WTC11 (cell line): ENCODE data around the gene RMC1. TPM values are rescaled to one million over a fixed set of nuclear protein-coding genes. Genes with fewer than 3 reads are reported as not detected.

Source experiments
- ATAC-seq: fragments of 200-7000 bp; cut with Tn5 transposase; 2 replicates; pipeline ENCODE4 v1.10.0; 2021; ENCODE audit warnings: mild to moderate bottlenecking, moderate library complexity
- CTCF ChIA-PET: fragments of 300-600 bp; sonication (Branson Sonifier 250); formaldehyde crosslinking; loops from one replicate; lab custom pipeline; 2021; ENCODE audit warnings: antibody characterized with exemption; lab: Charles Lee
- POLR2A ChIA-PET: fragments of 350-600 bp; sonication (Branson Sonifier 250); formaldehyde crosslinking; loops from one replicate; lab custom pipeline; 2021; ENCODE audit warnings: antibody characterized with exemption; lab: Charles Lee
- DNase-seq: peaks from one replicate; pipeline ENCODE4 v3.0.0; 2021; ENCODE audit warnings: low spot score
- H3K27ac Mint-ChIP-seq: 2 replicates; pipeline ENCODE4 v1.8.0; 2021; ENCODE audit warnings: mixed read lengths
- H3K27me3 Mint-ChIP-seq: 2 replicates; pipeline ENCODE4 v1.8.0; 2021; ENCODE audit warnings: low read depth, mild to moderate bottlenecking, moderate library complexity, mixed read lengths
- H3K36me3 Mint-ChIP-seq: 2 replicates; pipeline ENCODE4 v1.8.0; 2021; ENCODE audit warnings: mixed read lengths
- H3K4me1 Mint-ChIP-seq: 2 replicates; pipeline ENCODE4 v1.8.0; 2022; ENCODE audit warnings: mixed read lengths
- H3K4me3 Mint-ChIP-seq: 2 replicates; pipeline ENCODE4 v1.8.0; 2021; ENCODE audit warnings: mild to moderate bottlenecking, moderate library complexity, mixed read lengths
- H3K9me3 Mint-ChIP-seq: 2 replicates; pipeline ENCODE4 v1.8.0; 2021; ENCODE audit warnings: mixed read lengths
- ATF1 ChIP-seq: sonication (generic); formaldehyde crosslinking; IDR thresholded peaks from 2 replicates; pipeline ENCODE4 v1.8.1; 2023; ENCODE audit warnings: mild to moderate bottlenecking, moderate library complexity, missing genetic modification reagents
- ELF4 ChIP-seq: sonication (generic); formaldehyde crosslinking; IDR thresholded peaks from 2 replicates; pipeline ENCODE4 v1.8.1; 2022; ENCODE audit warnings: low read depth, mild to moderate bottlenecking, moderate library complexity, missing genetic modification reagents
- ESRRA ChIP-seq: sonication (generic); formaldehyde crosslinking; IDR thresholded peaks from 2 replicates; pipeline ENCODE4 v1.8.1; 2022; ENCODE audit warnings: mild to moderate bottlenecking, missing genetic modification reagents, borderline replicate concordance
- HMGA2 ChIP-seq: fragments of 250-450 bp; sonication (Bioruptor Pico); IDR thresholded peaks from 2 replicates; pipeline ENCODE4 v1.4.0; 2021; ENCODE audit warnings: mild to moderate bottlenecking, moderate library complexity
- NFATC4 ChIP-seq: fragments of 250-450 bp; sonication (Bioruptor Pico); IDR thresholded peaks from 2 replicates; pipeline ENCODE4 v1.9.0; 2021; ENCODE audit warnings: mild to moderate bottlenecking
- NFYB ChIP-seq: sonication (generic); formaldehyde crosslinking; conservative IDR thresholded peaks from 2 replicates; pipeline ENCODE4 v1.8.0; 2022; ENCODE audit warnings: low read depth, missing genetic modification reagents
- NR1H2 ChIP-seq: sonication (generic); formaldehyde crosslinking; IDR thresholded peaks from 2 replicates; pipeline ENCODE4 v1.9.0; 2021; ENCODE audit warnings: mild to moderate bottlenecking, moderate library complexity, missing genetic modification reagents
- NR3C1 ChIP-seq: sonication (generic); formaldehyde crosslinking; conservative IDR thresholded peaks from 2 replicates; pipeline ENCODE4 v1.8.1; 2023; ENCODE audit warnings: low read depth, mild to moderate bottlenecking, missing genetic modification reagents
- OVOL2 ChIP-seq: fragments of 250-450 bp; sonication (Bioruptor Pico); IDR thresholded peaks from 2 replicates; pipeline ENCODE4 v1.9.0; 2021; ENCODE audit warnings: mild to moderate bottlenecking, borderline replicate concordance
- PRRX2 ChIP-seq: fragments of 250-450 bp; sonication (Bioruptor Pico); IDR thresholded peaks from 2 replicates; pipeline ENCODE4 v1.8.0; 2021; ENCODE audit warnings: mild to moderate bottlenecking
- RELA ChIP-seq: sonication (generic); formaldehyde crosslinking; IDR thresholded peaks from 2 replicates; pipeline ENCODE4 v1.8.1; 2022; ENCODE audit warnings: missing genetic modification reagents, mild to moderate bottlenecking, borderline replicate concordance
- SOX15 ChIP-seq: fragments of 250-450 bp; sonication (Bioruptor Pico); IDR thresholded peaks from 2 replicates; pipeline ENCODE4 v1.9.0; 2021; ENCODE audit warnings: mild to moderate bottlenecking
- TCF7 ChIP-seq: sonication (generic); formaldehyde crosslinking; IDR thresholded peaks from 2 replicates; pipeline ENCODE4 v1.8.0; 2022; ENCODE audit warnings: mild to moderate bottlenecking, low read depth, missing genetic modification reagents, moderate library complexity
- TEAD1 ChIP-seq: sonication (generic); formaldehyde crosslinking; IDR thresholded peaks from 2 replicates; pipeline ENCODE4 v1.8.0; 2022; ENCODE audit warnings: mild to moderate bottlenecking, missing genetic modification reagents
- ZBTB21 ChIP-seq: sonication (generic); formaldehyde crosslinking; IDR thresholded peaks from 2 replicates; pipeline ENCODE4 v1.8.1; 2023; ENCODE audit warnings: mild to moderate bottlenecking, missing genetic modification reagents, borderline replicate concordance
- ZNF121 ChIP-seq: sonication (generic); formaldehyde crosslinking; IDR thresholded peaks from 2 replicates; pipeline ENCODE4 v1.8.0; 2023; ENCODE audit warnings: missing genetic modification reagents
- ZNF232 ChIP-seq: sonication (generic); formaldehyde crosslinking; IDR thresholded peaks from 2 replicates; pipeline ENCODE4 v1.8.0; 2022; ENCODE audit warnings: mild to moderate bottlenecking, missing genetic modification reagents
- ZNF263 ChIP-seq: sonication (generic); formaldehyde crosslinking; IDR thresholded peaks from 2 replicates; pipeline ENCODE4 v1.8.1; 2022; ENCODE audit warnings: low read depth, mild to moderate bottlenecking, moderate library complexity, missing genetic modification reagents
- ZNF317 ChIP-seq: sonication (generic); formaldehyde crosslinking; IDR thresholded peaks from 2 replicates; pipeline ENCODE4 v1.8.1; 2023; ENCODE audit warnings: low read depth, mild to moderate bottlenecking, moderate library complexity, missing genetic modification reagents, borderline replicate concordance
- ZNF416 ChIP-seq: fragments of 250-450 bp; sonication (Bioruptor Pico); IDR thresholded peaks from 2 replicates; pipeline ENCODE4 v1.9.0; 2021; ENCODE audit warnings: mild to moderate bottlenecking, inconsistent platforms
- total RNA-seq: library from RNA; stranded (reverse); gene quantifications from 3 replicates; pipeline ENCODE4 v1.2.3, GENCODE V29; 2021
- TF ChIP-seq, protein P1 (sequence below): sonication (generic); formaldehyde crosslinking; conservative IDR thresholded peaks from 2 replicates; pipeline ENCODE4 v1.8.1; 2023; ENCODE audit warnings: mild to moderate bottlenecking, low read depth, missing genetic modification reagents, moderate library complexity
- TF ChIP-seq, protein P2 (sequence below): sonication (generic); formaldehyde crosslinking; IDR thresholded peaks from 2 replicates; pipeline ENCODE4 v1.8.0; 2022; ENCODE audit warnings: mild to moderate bottlenecking, missing genetic modification reagents
- TF ChIP-seq, protein P3 (sequence below): sonication (generic); formaldehyde crosslinking; IDR thresholded peaks from 2 replicates; pipeline ENCODE4 v1.8.1; 2022; ENCODE audit warnings: low read depth, mild to moderate bottlenecking, moderate library complexity, missing genetic modification reagents, borderline replicate concordance
- TF ChIP-seq, protein P4 (sequence below): sonication (generic); formaldehyde crosslinking; IDR thresholded peaks from 2 replicates; pipeline ENCODE4 v1.8.1; 2022; ENCODE audit warnings: mild to moderate bottlenecking, moderate library complexity, missing genetic modification reagents
- TF ChIP-seq, protein P5 (sequence below): sonication (generic); formaldehyde crosslinking; IDR thresholded peaks from 2 replicates; pipeline ENCODE4 v1.8.1; 2023; ENCODE audit warnings: mild to moderate bottlenecking, moderate library complexity, missing genetic modification reagents
- TF ChIP-seq, protein P6 (sequence below): sonication (generic); formaldehyde crosslinking; IDR thresholded peaks from 2 replicates; pipeline ENCODE4 v1.8.1; 2023; ENCODE audit warnings: mild to moderate bottlenecking, missing genetic modification reagents, moderate library complexity
- TF ChIP-seq, protein P7 (sequence below): sonication (generic); formaldehyde crosslinking; IDR thresholded peaks from 2 replicates; pipeline ENCODE4 v1.8.0; 2023; ENCODE audit warnings: missing genetic modification reagents

The RMC1 gene
- total RNA-seq, 1 experiment from 2014 or later = 15.6 TPM

DNA sequence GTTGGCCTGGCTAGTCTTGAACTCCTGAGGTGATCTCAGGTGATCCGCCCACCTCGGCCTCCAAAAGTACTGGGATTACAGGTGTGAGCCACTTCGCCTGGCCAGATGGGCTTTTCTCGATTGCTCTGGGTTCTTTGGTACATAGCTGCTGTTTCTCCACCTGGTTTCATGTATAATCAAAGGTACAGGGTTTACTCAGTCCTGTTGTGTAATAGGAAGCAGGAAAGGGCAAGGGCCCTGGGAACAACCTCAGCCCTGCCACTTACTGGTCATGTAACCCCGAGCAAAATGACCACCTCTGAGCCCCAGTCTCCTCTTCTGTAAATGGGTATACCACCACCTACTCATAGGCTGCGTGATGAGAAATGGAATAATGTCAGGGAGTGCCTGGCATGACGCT lies 34.0 kb downstream of the RMC1 start:
- CTCF ChIA-PET = no interaction called here
- no peak for ATAC-seq

DNA sequence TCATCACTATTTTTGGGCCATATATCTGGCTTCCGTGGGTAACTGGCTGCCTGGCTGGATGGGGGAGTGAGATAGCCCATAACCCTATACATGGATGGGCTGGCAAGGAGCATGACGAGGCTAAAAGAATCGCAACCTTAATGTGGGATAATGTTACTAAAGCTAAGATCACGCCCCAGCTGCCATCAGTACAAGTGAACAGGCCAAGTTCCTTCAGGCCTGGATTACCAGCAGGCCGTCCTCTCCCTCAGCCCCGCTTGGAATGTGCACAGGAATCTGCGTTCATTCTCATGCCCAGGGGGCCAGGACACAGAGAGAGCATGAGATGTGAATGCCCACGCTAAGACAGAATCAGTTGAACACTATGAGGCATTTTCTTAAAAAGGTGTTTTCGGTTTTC lies 34.7 kb downstream of the RMC1 start:
- no peaks in the 10 kb centered on the region for H3K27me3 Mint-ChIP-seq
- H3K4me3 Mint-ChIP-seq = no peak overlapping the region
- no peak for ATAC-seq
- no peak for TF ChIP-seq NFATC4 (CRISPR knock-in tag)
- TF ChIP-seq SOX15 (CRISPR knock-in tag) = no peak
- TF ChIP-seq, protein P1, sequence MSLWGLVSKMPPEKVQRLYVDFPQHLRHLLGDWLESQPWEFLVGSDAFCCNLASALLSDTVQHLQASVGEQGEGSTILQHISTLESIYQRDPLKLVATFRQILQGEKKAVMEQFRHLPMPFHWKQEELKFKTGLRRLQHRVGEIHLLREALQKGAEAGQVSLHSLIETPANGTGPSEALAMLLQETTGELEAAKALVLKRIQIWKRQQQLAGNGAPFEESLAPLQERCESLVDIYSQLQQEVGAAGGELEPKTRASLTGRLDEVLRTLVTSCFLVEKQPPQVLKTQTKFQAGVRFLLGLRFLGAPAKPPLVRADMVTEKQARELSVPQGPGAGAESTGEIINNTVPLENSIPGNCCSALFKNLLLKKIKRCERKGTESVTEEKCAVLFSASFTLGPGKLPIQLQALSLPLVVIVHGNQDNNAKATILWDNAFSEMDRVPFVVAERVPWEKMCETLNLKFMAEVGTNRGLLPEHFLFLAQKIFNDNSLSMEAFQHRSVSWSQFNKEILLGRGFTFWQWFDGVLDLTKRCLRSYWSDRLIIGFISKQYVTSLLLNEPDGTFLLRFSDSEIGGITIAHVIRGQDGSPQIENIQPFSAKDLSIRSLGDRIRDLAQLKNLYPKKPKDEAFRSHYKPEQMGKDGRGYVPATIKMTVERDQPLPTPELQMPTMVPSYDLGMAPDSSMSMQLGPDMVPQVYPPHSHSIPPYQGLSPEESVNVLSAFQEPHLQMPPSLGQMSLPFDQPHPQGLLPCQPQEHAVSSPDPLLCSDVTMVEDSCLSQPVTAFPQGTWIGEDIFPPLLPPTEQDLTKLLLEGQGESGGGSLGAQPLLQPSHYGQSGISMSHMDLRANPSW = no peak
- no peak for TF ChIP-seq ZNF416 (CRISPR knock-in tag)
- TF ChIP-seq NR3C1 (CRISPR knock-in tag) = no peak
- TF ChIP-seq, protein P2, sequence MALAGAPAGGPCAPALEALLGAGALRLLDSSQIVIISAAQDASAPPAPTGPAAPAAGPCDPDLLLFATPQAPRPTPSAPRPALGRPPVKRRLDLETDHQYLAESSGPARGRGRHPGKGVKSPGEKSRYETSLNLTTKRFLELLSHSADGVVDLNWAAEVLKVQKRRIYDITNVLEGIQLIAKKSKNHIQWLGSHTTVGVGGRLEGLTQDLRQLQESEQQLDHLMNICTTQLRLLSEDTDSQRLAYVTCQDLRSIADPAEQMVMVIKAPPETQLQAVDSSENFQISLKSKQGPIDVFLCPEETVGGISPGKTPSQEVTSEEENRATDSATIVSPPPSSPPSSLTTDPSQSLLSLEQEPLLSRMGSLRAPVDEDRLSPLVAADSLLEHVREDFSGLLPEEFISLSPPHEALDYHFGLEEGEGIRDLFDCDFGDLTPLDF (CRISPR knock-in tag) = no peak
- TF ChIP-seq, protein P3, sequence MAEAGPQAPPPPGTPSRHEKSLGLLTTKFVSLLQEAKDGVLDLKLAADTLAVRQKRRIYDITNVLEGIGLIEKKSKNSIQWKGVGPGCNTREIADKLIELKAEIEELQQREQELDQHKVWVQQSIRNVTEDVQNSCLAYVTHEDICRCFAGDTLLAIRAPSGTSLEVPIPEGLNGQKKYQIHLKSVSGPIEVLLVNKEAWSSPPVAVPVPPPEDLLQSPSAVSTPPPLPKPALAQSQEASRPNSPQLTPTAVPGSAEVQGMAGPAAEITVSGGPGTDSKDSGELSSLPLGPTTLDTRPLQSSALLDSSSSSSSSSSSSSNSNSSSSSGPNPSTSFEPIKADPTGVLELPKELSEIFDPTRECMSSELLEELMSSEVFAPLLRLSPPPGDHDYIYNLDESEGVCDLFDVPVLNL (CRISPR knock-in tag) = no peak
- TF ChIP-seq RELA (CRISPR knock-in tag) = no peak
- TF ChIP-seq PRRX2 (CRISPR knock-in tag) = no peak
- TF ChIP-seq, protein P4, sequence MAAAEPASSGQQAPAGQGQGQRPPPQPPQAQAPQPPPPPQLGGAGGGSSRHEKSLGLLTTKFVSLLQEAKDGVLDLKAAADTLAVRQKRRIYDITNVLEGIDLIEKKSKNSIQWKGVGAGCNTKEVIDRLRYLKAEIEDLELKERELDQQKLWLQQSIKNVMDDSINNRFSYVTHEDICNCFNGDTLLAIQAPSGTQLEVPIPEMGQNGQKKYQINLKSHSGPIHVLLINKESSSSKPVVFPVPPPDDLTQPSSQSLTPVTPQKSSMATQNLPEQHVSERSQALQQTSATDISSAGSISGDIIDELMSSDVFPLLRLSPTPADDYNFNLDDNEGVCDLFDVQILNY (CRISPR knock-in tag) = no peak
- TF ChIP-seq ZNF232 (CRISPR knock-in tag) = no peak
- TF ChIP-seq ATF1 (CRISPR knock-in tag) = no peak
- TF ChIP-seq, all 79 proteins: peak for 0
- no peak overlapping the region for H3K27ac Mint-ChIP-seq
- POLR2A ChIA-PET = interaction anchor here (0.5 kb wide), 1 partner anchor 553 kb away, joined by 5 read pairs; no protein-coding TSS in a partner anchor
- CTCF ChIA-PET = no interaction called here
- H3K4me1 Mint-ChIP-seq = no peaks in the 10 kb centered on the region
- DNase-seq = no peak
- H3K9me3 Mint-ChIP-seq = no peaks in the 10 kb centered on the region
- H3K36me3 Mint-ChIP-seq = peaks cover 80% of the 10 kb centered on the region

More for the DNA sequence above, 34.0 kb downstream of the RMC1 start:
- no peak for TF ChIP-seq ZNF121 (CRISPR knock-in tag)
- no peak for TF ChIP-seq OVOL2 (CRISPR knock-in tag)
- no peak for TF ChIP-seq ZNF317 (CRISPR knock-in tag)
- TF ChIP-seq, protein P2 (CRISPR knock-in tag) = no peak
- no peak for TF ChIP-seq ELF4 (CRISPR knock-in tag)
- TF ChIP-seq NFYB (CRISPR knock-in tag) = no peak
- TF ChIP-seq TEAD1 (CRISPR knock-in tag) = no peak
- TF ChIP-seq HMGA2 (CRISPR knock-in tag) = no peak
- TF ChIP-seq ZBTB21 = no peak
- TF ChIP-seq, protein P5, sequence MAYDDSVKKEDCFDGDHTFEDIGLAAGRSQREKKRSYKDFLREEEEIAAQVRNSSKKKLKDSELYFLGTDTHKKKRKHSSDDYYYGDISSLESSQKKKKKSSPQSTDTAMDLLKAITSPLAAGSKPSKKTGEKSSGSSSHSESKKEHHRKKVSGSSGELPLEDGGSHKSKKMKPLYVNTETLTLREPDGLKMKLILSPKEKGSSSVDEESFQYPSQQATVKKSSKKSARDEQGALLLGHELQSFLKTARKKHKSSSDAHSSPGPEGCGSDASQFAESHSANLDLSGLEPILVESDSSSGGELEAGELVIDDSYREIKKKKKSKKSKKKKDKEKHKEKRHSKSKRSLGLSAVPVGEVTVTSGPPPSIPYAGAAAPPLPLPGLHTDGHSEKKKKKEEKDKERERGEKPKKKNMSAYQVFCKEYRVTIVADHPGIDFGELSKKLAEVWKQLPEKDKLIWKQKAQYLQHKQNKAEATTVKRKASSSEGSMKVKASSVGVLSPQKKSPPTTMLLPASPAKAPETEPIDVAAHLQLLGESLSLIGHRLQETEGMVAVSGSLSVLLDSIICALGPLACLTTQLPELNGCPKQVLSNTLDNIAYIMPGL (CRISPR knock-in tag) = no peak
- TF ChIP-seq, protein P6, sequence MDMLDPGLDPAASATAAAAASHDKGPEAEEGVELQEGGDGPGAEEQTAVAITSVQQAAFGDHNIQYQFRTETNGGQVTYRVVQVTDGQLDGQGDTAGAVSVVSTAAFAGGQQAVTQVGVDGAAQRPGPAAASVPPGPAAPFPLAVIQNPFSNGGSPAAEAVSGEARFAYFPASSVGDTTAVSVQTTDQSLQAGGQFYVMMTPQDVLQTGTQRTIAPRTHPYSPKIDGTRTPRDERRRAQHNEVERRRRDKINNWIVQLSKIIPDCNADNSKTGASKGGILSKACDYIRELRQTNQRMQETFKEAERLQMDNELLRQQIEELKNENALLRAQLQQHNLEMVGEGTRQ = no peak
- TF ChIP-seq, protein P7, sequence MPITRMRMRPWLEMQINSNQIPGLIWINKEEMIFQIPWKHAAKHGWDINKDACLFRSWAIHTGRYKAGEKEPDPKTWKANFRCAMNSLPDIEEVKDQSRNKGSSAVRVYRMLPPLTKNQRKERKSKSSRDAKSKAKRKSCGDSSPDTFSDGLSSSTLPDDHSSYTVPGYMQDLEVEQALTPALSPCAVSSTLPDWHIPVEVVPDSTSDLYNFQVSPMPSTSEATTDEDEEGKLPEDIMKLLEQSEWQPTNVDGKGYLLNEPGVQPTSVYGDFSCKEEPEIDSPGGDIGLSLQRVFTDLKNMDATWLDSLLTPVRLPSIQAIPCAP (CRISPR knock-in tag) = no peak
- no peak for TF ChIP-seq ZNF263 (CRISPR knock-in tag)
- TF ChIP-seq NR1H2 (CRISPR knock-in tag) = no peak
- no peak for TF ChIP-seq ESRRA (CRISPR knock-in tag)
- no peak for TF ChIP-seq TCF7 (CRISPR knock-in tag)
- Mint-ChIP-seq H3K4me3 (no peak overlapping the region), H3K27ac (no peak overlapping the region), H3K27me3 (no peaks in the 10 kb centered on the region), H3K9me3 (no peaks in the 10 kb centered on the region), H3K4me1 (no peaks in the 10 kb centered on the region), H3K36me3 (peaks cover 81% of the 10 kb centered on the region)
- no peak for DNase-seq
- POLR2A ChIA-PET = no interaction called here
